ENCODE measurements around the gene AAMP. TPM values are rescaled to one million over a fixed set of nuclear protein-coding genes. Genes with fewer than 3 reads are reported as not detected.

AAMP gene
- total RNA-seq, 2 experiments from 2014 or later: 68.7 to 97.0 TPM

DNA sequence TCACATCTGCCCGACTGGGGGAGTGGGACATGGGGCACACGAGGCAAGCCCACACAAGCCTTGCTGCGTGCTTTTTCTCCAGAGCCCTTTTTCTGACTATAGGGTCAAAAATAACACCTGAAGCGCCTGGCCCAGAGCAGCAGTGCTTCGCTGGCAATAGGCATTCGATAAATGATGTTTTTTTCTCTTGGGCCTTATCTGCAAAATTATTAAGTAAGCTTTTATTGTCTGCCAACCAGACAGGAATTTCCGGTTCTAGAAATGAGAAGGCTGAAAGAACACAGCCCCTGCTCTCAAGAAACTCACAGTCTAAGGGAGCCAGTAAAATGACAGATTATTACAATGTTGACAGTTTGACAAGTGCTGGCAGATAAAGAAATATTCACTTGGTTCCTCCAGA, 25.1 kb upstream of the AAMP start:
- BruUV-seq (replicated peaks): no TSS peak
- CTCF ChIA-PET (ENCODE audit: unreplicated experiment): interaction anchor here (1.5 kb wide), 2 partner anchors 101 to 105 kb away, joined by 3 to 4 read pairs; no protein-coding TSS in a partner anchor
- Histone ChIP-seq H3K4me3 (ENCODE audit: low read depth, low read length, poor library complexity, severe bottlenecking) (no peak overlapping the region), H4K20me1 (ENCODE audit: insufficient read depth, low read length) (no peaks in the 10 kb centered on the region), H3K79me2 (ENCODE audit: insufficient read depth, low read depth, low read length) (peaks cover 11% of the 10 kb centered on the region; the same call in 1 of the 2 replicates), H3K36me3 (ENCODE audit: insufficient read depth, low read length) (no peaks in the 10 kb centered on the region), H3K4me2 (ENCODE audit: low read length) (no peak overlapping the region), H2AFZ (ENCODE audit: low read length) (no peak overlapping the region), H3K9me3 (ENCODE audit: low read length) (no peaks in the 10 kb centered on the region), H3K9me2 (ENCODE audit: insufficient read depth, low read length) (no peaks in the 10 kb centered on the region), H3K27ac (ENCODE audit: low read depth, low read length, poor library complexity, severe bottlenecking) (no peak overlapping the region), H3K4me1 (ENCODE audit: insufficient read depth, low read length, poor library complexity, severe bottlenecking) (peaks cover 53% of the 10 kb centered on the region)
- POLR2A ChIA-PET: interaction anchor here (0.9 to 1.3 kb wide), 3 partner anchors 23 to 100 kb away, joined by 3 to 10 read pairs (median 4); no protein-coding TSS in a partner anchor
- no peak for TF ChIP-seq EZH2phosphoT487 (IDR thresholded peaks at IDR 0.05; ENCODE audit: borderline replicate concordance, low read depth, low read length)
- no peak for TF ChIP-seq CTCF (conservative IDR thresholded peaks at IDR 0.05; ENCODE audit: low read length)
- intact Hi-C loops (cut with micrococcal nuclease; ENCODE audit: unreplicated experiment): no loop called here
- no peak for DNase-seq (ENCODE audit: low spot score)

DNA sequence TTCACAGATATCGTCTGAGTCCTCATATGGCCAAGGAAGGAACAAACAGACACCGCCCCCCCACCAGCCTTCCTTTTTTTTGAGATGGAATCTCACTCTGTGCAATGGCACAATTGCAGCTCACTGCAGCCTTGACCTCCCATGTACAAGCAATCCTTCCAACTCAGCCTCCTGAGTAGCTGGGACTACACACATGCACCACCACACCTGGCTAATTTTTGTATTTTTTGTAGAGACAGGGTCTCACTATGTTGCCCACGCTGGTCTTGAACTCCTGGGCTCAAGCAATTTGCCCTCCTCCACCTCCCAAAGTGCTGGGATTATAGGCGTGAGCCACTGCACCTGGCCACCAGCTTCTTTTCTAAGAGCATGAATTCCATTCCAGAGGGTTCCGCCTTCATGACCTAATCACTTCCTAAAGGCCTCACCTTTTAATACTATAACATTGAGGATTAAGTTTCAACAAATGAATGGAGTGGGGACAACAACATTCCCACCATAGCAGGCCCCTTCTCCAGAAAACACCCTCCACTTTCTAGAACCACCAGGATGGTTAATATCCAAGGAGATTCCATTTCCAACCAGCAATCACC, 24.6 kb upstream of the AAMP start:
- Histone ChIP-seq H3K9me2 (ENCODE audit: insufficient read depth, low read length) (no peaks in the 10 kb centered on the region), H3K79me2 (ENCODE audit: insufficient read depth, low read depth, low read length) (peaks cover 16% of the 10 kb centered on the region), H3K4me2 (ENCODE audit: low read length) (no peak overlapping the region), H2AFZ (ENCODE audit: low read length) (no peak overlapping the region), H3K4me1 (ENCODE audit: insufficient read depth, low read length, poor library complexity, severe bottlenecking) (peaks cover 58% of the 10 kb centered on the region), H4K20me1 (ENCODE audit: insufficient read depth, low read length) (no peaks in the 10 kb centered on the region), H3K36me3 (ENCODE audit: insufficient read depth, low read length) (no peaks in the 10 kb centered on the region), H3K4me3 (ENCODE audit: low read depth, low read length, poor library complexity, severe bottlenecking) (no peak overlapping the region), H3K27ac (ENCODE audit: low read depth, low read length, poor library complexity, severe bottlenecking) (no peak overlapping the region), H3K9me3 (ENCODE audit: low read length) (no peaks in the 10 kb centered on the region)
- POLR2A ChIA-PET: interaction anchor here (1.3 kb wide), 2 partner anchors 76 to 106 kb away, joined by 3 to 6 read pairs; partner anchors contain the start of gene CTDSP1
- no TSS peak for BruUV-seq (replicated peaks)
- intact Hi-C loops (cut with micrococcal nuclease; ENCODE audit: unreplicated experiment): loop anchor here (5.0 kb wide), 1 partner anchor 173 kb away; no protein-coding TSS in a partner anchor
- no peak for DNase-seq (ENCODE audit: low spot score)
- CTCF ChIA-PET (ENCODE audit: unreplicated experiment): interaction anchor here (1.5 kb wide), 2 partner anchors 102 to 106 kb away, joined by 3 to 4 read pairs; no protein-coding TSS in a partner anchor
- TF ChIP-seq EZH2phosphoT487 (IDR thresholded peaks at IDR 0.05; ENCODE audit: borderline replicate concordance, low read depth, low read length): no peak

GRCh38 chr2:218293715-218294429, 23.9 kb upstream of the AAMP start:
- H2AFZ ChIP-seq (ENCODE audit: low read length): no peak overlapping the region; the same call in 1 of the 2 replicates
- H3K4me3 ChIP-seq (ENCODE audit: low read depth, low read length, poor library complexity, severe bottlenecking): no peak overlapping the region
- 0 out of 2 replicates have a peak overlapping the region, but pooled peaks have one; percentile 63 for H3K4me2 ChIP-seq (ENCODE audit: low read length)
- intact Hi-C loops (cut with micrococcal nuclease; ENCODE audit: unreplicated experiment): loop anchor here (5.0 kb wide), 1 partner anchor 173 kb away; no protein-coding TSS in a partner anchor
- DNase-seq (ENCODE audit: low spot score): no peak
- no peaks in the 10 kb centered on the region for H3K9me3 ChIP-seq (ENCODE audit: low read length)
- no peaks in the 10 kb centered on the region for H3K9me2 ChIP-seq (ENCODE audit: insufficient read depth, low read length)
- POLR2A ChIA-PET: interaction anchor here (0.7 to 1.4 kb wide), 7 partner anchors 9 to 378 kb away, joined by 3 to 6 read pairs (median 3); partner anchors contain the start of genes AAMP, CTDSP1, PNKD and RNF25
- CTCF ChIA-PET (ENCODE audit: unreplicated experiment): interaction anchor here (0.8 kb wide), 1 partner anchor 9 kb away, joined by 3 read pairs; no protein-coding TSS in a partner anchor
- H4K20me1 ChIP-seq (ENCODE audit: insufficient read depth, low read length): no peaks in the 10 kb centered on the region
- no peak overlapping the region for H3K27ac ChIP-seq (ENCODE audit: low read depth, low read length, poor library complexity, severe bottlenecking)
- H3K79me2 ChIP-seq (ENCODE audit: insufficient read depth, low read depth, low read length): peaks cover 22% of the 10 kb centered on the region
- H3K36me3 ChIP-seq (ENCODE audit: insufficient read depth, low read length): no peaks in the 10 kb centered on the region
- peaks cover 65% of the 10 kb centered on the region for H3K4me1 ChIP-seq (ENCODE audit: insufficient read depth, low read length, poor library complexity, severe bottlenecking)
- no peak for TF ChIP-seq EZH2phosphoT487 (IDR thresholded peaks at IDR 0.05; ENCODE audit: borderline replicate concordance, low read depth, low read length)
- no peak for TF ChIP-seq CTCF (conservative IDR thresholded peaks at IDR 0.05; ENCODE audit: low read length)
- no TSS peak for BruUV-seq (replicated peaks)
